ENCODE measurements around the gene B3GALT4.
"Not testable (repeated sequence)": the region's sequence is repeated elsewhere in the genome, so short reads cannot be mapped to it uniquely, and the experiment has no call there.

The B3GALT4 gene

DNA sequence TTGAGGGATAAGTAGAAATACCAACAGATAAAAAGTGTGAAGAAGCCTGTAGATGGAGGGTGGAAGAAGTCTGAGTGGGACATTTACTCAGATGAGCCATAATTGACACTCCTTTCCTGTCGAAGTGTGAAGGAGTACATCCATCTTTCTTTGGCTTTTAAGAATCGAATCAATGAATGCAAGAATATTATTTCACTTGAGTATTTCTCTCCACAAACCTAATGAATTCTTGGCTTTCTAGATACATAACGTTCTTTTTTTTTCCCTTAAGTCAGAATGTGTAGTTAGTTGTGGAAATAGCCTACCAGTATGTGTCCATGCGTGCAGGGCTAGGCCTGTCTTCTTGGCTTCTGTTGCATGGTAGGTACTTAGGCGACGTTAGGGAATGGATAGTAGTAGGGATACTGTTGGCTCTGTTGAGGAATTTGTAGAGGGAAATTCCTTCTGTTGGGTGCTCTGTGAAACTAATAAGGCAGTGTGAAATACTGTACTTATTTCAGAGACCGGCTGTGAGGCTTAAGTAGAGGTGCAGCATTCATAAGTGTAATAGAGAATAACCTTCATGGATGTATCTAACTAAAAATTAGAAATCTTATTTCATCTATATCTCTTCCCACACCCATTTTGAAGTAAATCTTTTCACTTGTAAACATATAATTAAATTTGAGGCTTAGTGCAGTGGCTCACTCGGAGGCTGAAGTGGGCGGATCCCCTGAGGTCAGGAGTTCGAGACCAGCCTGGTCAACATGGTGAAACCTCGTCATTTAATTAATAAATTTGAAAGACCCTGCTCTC lies 3.6 kb upstream of the B3GALT4 start:
- Histone ChIP-seq H3K4me3 (ENCODE audit: low read length) (peak overlapping the region; percentile 97), H3K27me3 (ENCODE audit: low read depth, low read length) (no peaks in the 10 kb centered on the region), H4K20me1 (ENCODE audit: insufficient read depth, low read length) (peaks cover 40% of the 10 kb centered on the region), H3K4me2 (ENCODE audit: low read length) (peak overlapping the region; percentile 89), H3K79me2 (ENCODE audit: low read length) (peaks cover 55% of the 10 kb centered on the region), H2AFZ (ENCODE audit: low read depth, low read length) (no peak overlapping the region), H3K27ac (ENCODE audit: low read length) (peak overlapping the region; percentile 69), H3K9me3 (ENCODE audit: insufficient read depth, low read length) (no peaks in the 10 kb centered on the region), H3K36me3 (replicated peaks; ENCODE audit: low read depth, low read length) (peaks cover 46% of the 10 kb centered on the region), H3K9ac (ENCODE audit: low read length) (peak overlapping the region; percentile 94), H3K4me1 (ENCODE audit: low read length) (peaks cover 48% of the 10 kb centered on the region)
- no peak for TF ChIP-seq EZH2phosphoT487 (IDR thresholded peaks at IDR 0.05; ENCODE audit: low read depth)
- TF ChIP-seq, protein P1, sequence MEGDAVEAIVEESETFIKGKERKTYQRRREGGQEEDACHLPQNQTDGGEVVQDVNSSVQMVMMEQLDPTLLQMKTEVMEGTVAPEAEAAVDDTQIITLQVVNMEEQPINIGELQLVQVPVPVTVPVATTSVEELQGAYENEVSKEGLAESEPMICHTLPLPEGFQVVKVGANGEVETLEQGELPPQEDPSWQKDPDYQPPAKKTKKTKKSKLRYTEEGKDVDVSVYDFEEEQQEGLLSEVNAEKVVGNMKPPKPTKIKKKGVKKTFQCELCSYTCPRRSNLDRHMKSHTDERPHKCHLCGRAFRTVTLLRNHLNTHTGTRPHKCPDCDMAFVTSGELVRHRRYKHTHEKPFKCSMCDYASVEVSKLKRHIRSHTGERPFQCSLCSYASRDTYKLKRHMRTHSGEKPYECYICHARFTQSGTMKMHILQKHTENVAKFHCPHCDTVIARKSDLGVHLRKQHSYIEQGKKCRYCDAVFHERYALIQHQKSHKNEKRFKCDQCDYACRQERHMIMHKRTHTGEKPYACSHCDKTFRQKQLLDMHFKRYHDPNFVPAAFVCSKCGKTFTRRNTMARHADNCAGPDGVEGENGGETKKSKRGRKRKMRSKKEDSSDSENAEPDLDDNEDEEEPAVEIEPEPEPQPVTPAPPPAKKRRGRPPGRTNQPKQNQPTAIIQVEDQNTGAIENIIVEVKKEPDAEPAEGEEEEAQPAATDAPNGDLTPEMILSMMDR (IDR thresholded peaks at IDR 0.05; ENCODE audit: low read depth, low read length) = no peak

DNA sequence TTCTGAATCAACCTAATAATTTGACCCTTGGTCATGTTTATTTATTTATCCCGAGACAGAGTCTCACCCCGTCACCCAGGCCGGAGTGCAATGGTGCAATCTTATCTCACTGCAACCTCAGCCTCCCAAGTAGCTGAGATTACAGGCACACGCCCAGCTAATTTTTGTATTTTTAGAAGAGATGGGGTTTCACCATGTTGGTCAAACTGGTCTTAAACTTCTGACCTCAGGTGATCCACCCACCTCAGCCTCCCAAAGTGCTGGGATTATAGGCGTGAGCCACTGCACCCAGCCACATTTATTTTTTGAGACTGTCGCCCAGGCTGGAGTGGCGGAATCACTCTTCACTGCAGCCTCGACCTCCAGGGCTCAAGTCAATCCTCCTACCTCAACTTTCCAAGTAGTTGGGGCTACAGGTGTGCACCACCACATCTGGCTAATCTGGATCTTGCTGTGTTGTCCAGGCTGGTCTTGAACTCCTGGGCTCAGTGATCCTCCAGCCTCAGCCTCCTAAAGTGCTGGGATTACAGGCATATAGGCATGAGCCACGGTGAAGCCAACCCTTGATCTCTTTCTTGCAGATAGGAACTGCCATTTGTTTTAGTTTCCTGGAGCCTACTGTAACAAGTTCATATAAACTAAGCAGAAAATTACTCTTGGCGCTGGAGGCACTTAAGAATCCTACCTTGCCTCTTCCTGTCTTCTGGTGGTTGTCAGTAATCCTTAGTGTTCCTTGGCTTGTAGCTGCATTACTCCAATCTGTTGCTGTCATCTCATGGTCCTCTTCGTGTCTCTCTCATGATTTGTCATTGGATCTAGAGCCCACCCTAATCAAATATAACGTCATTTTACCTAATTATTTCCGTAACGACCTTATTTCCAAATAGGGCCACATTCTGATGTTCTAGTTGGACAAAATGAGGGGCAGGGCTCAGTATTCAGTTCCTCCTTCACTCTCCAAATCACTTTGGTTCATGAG lies 2.7 kb upstream of the B3GALT4 start:
- Histone ChIP-seq H3K4me2 (ENCODE audit: low read length) (peak overlapping the region; percentile 89), H3K9ac (ENCODE audit: low read length) (peak overlapping the region; percentile 94; the same call in 1 of the 2 replicates), H3K4me1 (ENCODE audit: low read length) (peaks cover 48% of the 10 kb centered on the region), H3K27ac (ENCODE audit: low read length) (peak overlapping the region; percentile 69), H3K9me3 (ENCODE audit: insufficient read depth, low read length) (no peaks in the 10 kb centered on the region), H3K4me3 (ENCODE audit: low read length) (peak overlapping the region; percentile 97), H3K36me3 (replicated peaks; ENCODE audit: low read depth, low read length) (peaks cover 46% of the 10 kb centered on the region), H2AFZ (ENCODE audit: low read depth, low read length) (no peak overlapping the region), H4K20me1 (ENCODE audit: insufficient read depth, low read length) (peaks cover 40% of the 10 kb centered on the region), H3K79me2 (ENCODE audit: low read length) (peaks cover 55% of the 10 kb centered on the region), H3K27me3 (ENCODE audit: low read depth, low read length) (no peaks in the 10 kb centered on the region)
- no peak for TF ChIP-seq EZH2phosphoT487 (IDR thresholded peaks at IDR 0.05; ENCODE audit: low read depth)
- TF ChIP-seq, protein P1 (IDR thresholded peaks at IDR 0.05; ENCODE audit: low read depth, low read length) = no peak

DNA sequence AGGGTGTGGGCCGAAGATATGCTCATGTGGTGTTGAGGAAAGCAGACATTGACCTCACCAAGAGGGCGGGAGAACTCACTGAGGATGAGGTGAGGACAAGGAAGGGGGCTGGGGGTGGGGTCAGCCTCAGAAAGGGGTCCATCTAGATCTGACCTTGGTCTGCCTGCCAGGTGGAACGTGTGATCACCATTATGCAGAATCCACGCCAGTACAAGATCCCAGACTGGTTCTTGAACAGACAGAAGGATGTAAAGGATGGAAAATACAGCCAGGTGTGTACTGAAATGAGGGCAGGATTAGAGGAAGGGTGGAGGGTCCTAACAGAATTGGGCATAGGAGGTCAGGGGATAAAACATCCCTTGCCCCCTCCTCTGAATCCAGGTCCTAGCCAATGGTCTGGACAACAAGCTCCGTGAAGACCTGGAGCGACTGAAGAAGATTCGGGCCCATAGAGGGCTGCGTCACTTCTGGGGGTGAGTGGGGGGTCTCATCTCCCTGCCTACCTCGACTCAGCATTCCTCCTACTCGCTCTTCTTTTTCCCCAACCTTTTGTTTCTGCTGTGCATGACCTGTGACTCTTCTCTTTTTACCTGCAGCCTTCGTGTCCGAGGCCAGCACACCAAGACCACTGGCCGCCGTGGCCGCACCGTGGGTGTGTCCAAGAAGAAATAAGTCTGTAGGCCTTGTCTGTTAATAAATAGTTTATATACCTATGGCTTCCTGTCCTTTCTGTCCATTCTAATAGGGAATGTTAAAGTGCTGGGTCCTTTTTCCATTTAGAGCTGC lies 935 bp upstream of the B3GALT4 start:
- peak overlapping the region; percentile 97 for H3K4me3 ChIP-seq (ENCODE audit: low read length)
- H3K4me1 ChIP-seq (ENCODE audit: low read length) = peaks cover 46% of the 10 kb centered on the region
- H3K9ac ChIP-seq (ENCODE audit: low read length) = peak overlapping the region; percentile 94
- not testable (repeated sequence) for H3K27me3 ChIP-seq (ENCODE audit: low read depth, low read length); H2AFZ ChIP-seq (ENCODE audit: low read depth, low read length); H3K9me3 ChIP-seq (ENCODE audit: insufficient read depth, low read length)
- peaks cover 45% of the 10 kb centered on the region for H3K79me2 ChIP-seq (ENCODE audit: low read length)
- H4K20me1 ChIP-seq (ENCODE audit: insufficient read depth, low read length) = peaks cover 40% of the 10 kb centered on the region
- H3K4me2 ChIP-seq (ENCODE audit: low read length) = peak overlapping the region; percentile 89
- peaks cover 46% of the 10 kb centered on the region for H3K36me3 ChIP-seq (replicated peaks; ENCODE audit: low read depth, low read length)
- H3K27ac ChIP-seq (ENCODE audit: low read length) = peak overlapping the region; percentile 89

DNA sequence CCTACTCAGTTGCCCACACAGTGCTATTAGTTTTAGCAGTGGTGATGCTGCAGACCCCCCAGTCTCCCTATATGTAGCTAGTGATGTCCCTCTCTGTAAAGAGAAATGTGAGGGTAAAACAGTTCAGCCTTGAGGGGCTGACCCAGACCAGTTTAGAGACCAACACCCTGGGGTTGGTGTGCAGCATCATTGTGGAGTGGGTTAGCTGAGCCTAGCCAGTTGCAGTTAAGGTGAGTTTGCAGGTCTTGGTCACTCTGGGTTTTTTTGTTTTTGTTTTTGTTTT lies 401 bp upstream of the B3GALT4 start:
- TF ChIP-seq EZH2phosphoT487 (IDR thresholded peaks at IDR 0.05; ENCODE audit: low read depth) = no peak
- TF ChIP-seq, protein P1 (IDR thresholded peaks at IDR 0.05; ENCODE audit: low read depth, low read length) = no peak
- peak overlapping the region; percentile 89 for H3K4me2 ChIP-seq (ENCODE audit: low read length)
- H3K9me3 ChIP-seq (ENCODE audit: insufficient read depth, low read length) = no peaks in the 10 kb centered on the region
- H4K20me1 ChIP-seq (ENCODE audit: insufficient read depth, low read length) = peaks cover 40% of the 10 kb centered on the region
- H3K9ac ChIP-seq (ENCODE audit: low read length) = peak overlapping the region; percentile 81
- peaks cover 46% of the 10 kb centered on the region for H3K4me1 ChIP-seq (ENCODE audit: low read length)
- peaks cover 41% of the 10 kb centered on the region for H3K79me2 ChIP-seq (ENCODE audit: low read length)
- peak overlapping the region; percentile 97 for H3K4me3 ChIP-seq (ENCODE audit: low read length)
- H3K27ac ChIP-seq (ENCODE audit: low read length) = peak overlapping the region; percentile 89
- H3K36me3 ChIP-seq (replicated peaks; ENCODE audit: low read depth, low read length) = peaks cover 46% of the 10 kb centered on the region
- no peaks in the 10 kb centered on the region for H3K27me3 ChIP-seq (ENCODE audit: low read depth, low read length)
- no peak overlapping the region for H2AFZ ChIP-seq (ENCODE audit: low read depth, low read length)

All from OCI-LY3 (cell line).